ENCODE data around the gene TEC. TPM values are rescaled to one million over a fixed set of nuclear protein-coding genes. Genes with fewer than 3 reads are reported as not detected.

The TEC gene
- total RNA-seq, 1 experiment from 2014 or later = 0.67 TPM

DNA sequence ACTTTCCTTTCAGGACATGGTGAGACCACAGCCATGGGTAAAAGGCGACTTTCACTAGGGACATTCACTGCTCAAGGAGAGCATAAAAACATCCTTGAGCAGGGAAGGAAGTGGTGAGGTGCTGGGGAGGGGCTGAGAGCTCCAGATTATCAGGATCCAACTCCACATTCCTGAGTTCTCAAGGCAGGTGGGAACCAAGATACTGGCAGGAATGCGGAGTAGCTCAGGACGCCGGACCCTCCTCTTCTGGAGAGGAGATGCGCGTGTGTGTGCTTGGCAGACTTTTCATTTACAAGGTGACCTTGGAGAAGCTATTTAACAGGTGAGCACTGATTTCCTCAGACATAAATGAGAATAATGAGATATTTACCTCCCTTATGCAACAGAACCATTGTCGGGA is 94.3 kb downstream of the TEC start:
- ATAC-seq (no peak), DNase-seq (ENCODE audit: low read depth, low spot score) (no peak)
- intact Hi-C loops (cut with micrococcal nuclease; ENCODE audit: unreplicated experiment) = no loop called here
- in situ Hi-C loops (cut with HindIII; ENCODE audit: low pct_unique_long_range_greater_than_20kb, low sequenced_read_pairs) = no loop called here
- no peak overlapping the region for H3K27ac ChIP-seq (ENCODE audit: low read length)
- BruUV-seq (replicated peaks) = no TSS peak
- H3K4me3 ChIP-seq (ENCODE audit: low read depth in 2 of 2, low read length in 2 of 2) = no peak overlapping the region
- H3K4me1 ChIP-seq (ENCODE audit: control insufficient read depth, insufficient read depth, low read length) = no peaks in the 10 kb centered on the region
- TF ChIP-seq SIN3A (IDR thresholded peaks at IDR 0.05; ENCODE audit: borderline replicate concordance, insufficient read depth, low read depth, low read length) = no peak
- TF ChIP-seq POLR2AphosphoS5 (IDR thresholded peaks at IDR 0.05; ENCODE audit: low read depth, low read length) = no peak
- TF ChIP-seq, protein P1, sequence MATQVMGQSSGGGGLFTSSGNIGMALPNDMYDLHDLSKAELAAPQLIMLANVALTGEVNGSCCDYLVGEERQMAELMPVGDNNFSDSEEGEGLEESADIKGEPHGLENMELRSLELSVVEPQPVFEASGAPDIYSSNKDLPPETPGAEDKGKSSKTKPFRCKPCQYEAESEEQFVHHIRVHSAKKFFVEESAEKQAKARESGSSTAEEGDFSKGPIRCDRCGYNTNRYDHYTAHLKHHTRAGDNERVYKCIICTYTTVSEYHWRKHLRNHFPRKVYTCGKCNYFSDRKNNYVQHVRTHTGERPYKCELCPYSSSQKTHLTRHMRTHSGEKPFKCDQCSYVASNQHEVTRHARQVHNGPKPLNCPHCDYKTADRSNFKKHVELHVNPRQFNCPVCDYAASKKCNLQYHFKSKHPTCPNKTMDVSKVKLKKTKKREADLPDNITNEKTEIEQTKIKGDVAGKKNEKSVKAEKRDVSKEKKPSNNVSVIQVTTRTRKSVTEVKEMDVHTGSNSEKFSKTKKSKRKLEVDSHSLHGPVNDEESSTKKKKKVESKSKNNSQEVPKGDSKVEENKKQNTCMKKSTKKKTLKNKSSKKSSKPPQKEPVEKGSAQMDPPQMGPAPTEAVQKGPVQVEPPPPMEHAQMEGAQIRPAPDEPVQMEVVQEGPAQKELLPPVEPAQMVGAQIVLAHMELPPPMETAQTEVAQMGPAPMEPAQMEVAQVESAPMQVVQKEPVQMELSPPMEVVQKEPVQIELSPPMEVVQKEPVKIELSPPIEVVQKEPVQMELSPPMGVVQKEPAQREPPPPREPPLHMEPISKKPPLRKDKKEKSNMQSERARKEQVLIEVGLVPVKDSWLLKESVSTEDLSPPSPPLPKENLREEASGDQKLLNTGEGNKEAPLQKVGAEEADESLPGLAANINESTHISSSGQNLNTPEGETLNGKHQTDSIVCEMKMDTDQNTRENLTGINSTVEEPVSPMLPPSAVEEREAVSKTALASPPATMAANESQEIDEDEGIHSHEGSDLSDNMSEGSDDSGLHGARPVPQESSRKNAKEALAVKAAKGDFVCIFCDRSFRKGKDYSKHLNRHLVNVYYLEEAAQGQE (IDR thresholded peaks at IDR 0.05; ENCODE audit: insufficient read depth in 1 of 2, low read depth in 2 of 2, low read length in 1 of 2) = no peak
- TF ChIP-seq TCF7L2 (IDR thresholded peaks at IDR 0.05; ENCODE audit: low read depth, low read length) = no peak
- TF ChIP-seq, protein P2, sequence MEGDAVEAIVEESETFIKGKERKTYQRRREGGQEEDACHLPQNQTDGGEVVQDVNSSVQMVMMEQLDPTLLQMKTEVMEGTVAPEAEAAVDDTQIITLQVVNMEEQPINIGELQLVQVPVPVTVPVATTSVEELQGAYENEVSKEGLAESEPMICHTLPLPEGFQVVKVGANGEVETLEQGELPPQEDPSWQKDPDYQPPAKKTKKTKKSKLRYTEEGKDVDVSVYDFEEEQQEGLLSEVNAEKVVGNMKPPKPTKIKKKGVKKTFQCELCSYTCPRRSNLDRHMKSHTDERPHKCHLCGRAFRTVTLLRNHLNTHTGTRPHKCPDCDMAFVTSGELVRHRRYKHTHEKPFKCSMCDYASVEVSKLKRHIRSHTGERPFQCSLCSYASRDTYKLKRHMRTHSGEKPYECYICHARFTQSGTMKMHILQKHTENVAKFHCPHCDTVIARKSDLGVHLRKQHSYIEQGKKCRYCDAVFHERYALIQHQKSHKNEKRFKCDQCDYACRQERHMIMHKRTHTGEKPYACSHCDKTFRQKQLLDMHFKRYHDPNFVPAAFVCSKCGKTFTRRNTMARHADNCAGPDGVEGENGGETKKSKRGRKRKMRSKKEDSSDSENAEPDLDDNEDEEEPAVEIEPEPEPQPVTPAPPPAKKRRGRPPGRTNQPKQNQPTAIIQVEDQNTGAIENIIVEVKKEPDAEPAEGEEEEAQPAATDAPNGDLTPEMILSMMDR (IDR thresholded peaks at IDR 0.05) = no peak
- no peaks in the 10 kb centered on the region for H3K36me3 ChIP-seq (ENCODE audit: control insufficient read depth, insufficient read depth, low read length)
- ChIA-PET POLR2A (interaction anchor here (0.8 kb wide), 1 partner anchor 173 kb away, joined by 3 read pairs; no protein-coding TSS in a partner anchor), CTCF (interaction anchor here (0.6 to 1.3 kb wide), 2 partner anchors 184 to 356 kb away, joined by 3 read pairs; no protein-coding TSS in a partner anchor)
- H3K9me3 ChIP-seq (ENCODE audit: control insufficient read depth, insufficient read depth, low read depth, low read length) = no peaks in the 10 kb centered on the region
- H3K27me3 ChIP-seq (ENCODE audit: control insufficient read depth, insufficient read depth, low read length) = no peaks in the 10 kb centered on the region

DNA sequence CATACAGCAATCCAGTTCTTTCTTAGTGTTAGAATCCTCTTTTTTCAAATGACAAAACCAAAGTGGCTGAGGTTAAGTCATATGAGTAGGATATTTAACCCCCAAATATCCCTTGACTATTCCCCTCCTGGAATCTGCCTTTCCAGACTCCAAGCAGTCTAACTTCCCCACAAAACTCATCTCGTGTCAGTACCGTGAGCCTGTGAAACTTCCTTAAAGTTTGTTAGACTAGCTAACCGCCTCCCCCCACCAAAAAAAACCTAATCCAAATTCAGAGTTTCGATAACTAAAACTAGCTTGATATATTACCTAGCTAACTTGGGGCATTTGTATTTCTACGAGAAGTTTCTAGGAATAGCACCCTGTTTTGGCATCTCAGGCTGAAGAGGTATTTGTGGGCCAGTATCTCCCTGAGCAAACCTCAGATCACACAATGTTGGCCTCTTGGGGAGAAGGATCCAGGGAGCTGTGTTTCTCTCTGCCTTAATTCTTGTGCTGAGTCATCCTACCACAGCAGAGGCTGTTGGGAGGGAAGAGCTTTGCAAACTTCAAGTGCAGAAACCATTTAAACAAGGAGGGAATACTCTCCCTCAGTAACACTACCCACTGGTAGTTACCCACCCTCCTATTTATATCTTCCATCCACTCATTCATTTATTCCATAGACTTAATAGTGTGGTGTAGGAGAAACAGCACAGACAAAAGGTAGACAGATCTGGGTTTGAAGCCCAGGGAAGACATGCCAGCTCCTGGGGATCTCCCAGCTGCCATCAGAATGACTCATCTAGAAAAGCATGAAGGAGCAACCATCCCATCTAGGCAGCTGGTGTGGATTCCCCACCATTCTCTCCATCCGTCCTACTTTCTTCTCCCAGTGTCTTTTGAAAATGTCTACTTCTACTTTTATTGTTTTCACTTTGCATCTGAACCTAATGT is 96.3 kb downstream of the TEC start:
- intact Hi-C loops (cut with micrococcal nuclease; ENCODE audit: unreplicated experiment) (no loop called here), in situ Hi-C loops (cut with HindIII; ENCODE audit: low pct_unique_long_range_greater_than_20kb, low sequenced_read_pairs) (no loop called here)
- ATAC-seq (peak; percentile 73), DNase-seq (ENCODE audit: low read depth, low spot score) (no peak)
- TF ChIP-seq TCF7L2 (IDR thresholded peaks at IDR 0.05; ENCODE audit: low read depth, low read length) = no peak
- TF ChIP-seq, protein P1 (IDR thresholded peaks at IDR 0.05; ENCODE audit: insufficient read depth in 1 of 2, low read depth in 2 of 2, low read length in 1 of 2) = no peak
- TF ChIP-seq, protein P2 (IDR thresholded peaks at IDR 0.05) = no peak
- no peak for TF ChIP-seq SIN3A (IDR thresholded peaks at IDR 0.05; ENCODE audit: borderline replicate concordance, insufficient read depth, low read depth, low read length)
- no peak for TF ChIP-seq POLR2AphosphoS5 (IDR thresholded peaks at IDR 0.05; ENCODE audit: low read depth, low read length)
- no peaks in the 10 kb centered on the region for H3K27me3 ChIP-seq (ENCODE audit: control insufficient read depth, insufficient read depth, low read length)
- no peaks in the 10 kb centered on the region for H3K4me1 ChIP-seq (ENCODE audit: control insufficient read depth, insufficient read depth, low read length)
- no peak overlapping the region for H3K27ac ChIP-seq (ENCODE audit: low read length)
- no peaks in the 10 kb centered on the region for H3K9me3 ChIP-seq (ENCODE audit: control insufficient read depth, insufficient read depth, low read depth, low read length)
- no peaks in the 10 kb centered on the region for H3K36me3 ChIP-seq (ENCODE audit: control insufficient read depth, insufficient read depth, low read length)
- ChIA-PET CTCF (no interaction called here), POLR2A (no interaction called here)
- no TSS peak for BruUV-seq (replicated peaks)
- no peak overlapping the region for H3K4me3 ChIP-seq (ENCODE audit: low read depth in 2 of 2, low read length in 2 of 2)

Measured in Panc1 (cell line).